ENCODE data around the gene NAA11.

Gene NAA11

GRCh38 chr4:79325864-79326328, at the start of gene NAA11:
Gene NAA11 (minus strand): TSS chr4:79326061. CDS start chr4:79325877, 184 bp downstream.
- DNase-seq (ENCODE audit: low spot score): no peak

- DNase-seq (ENCODE audit: low spot score): no peak
Observed at GRCh38 chr4:79370026-79370425, 44.2 kb upstream of the NAA11 start.

GRCh38 chr4:79367096-79367495, 41.2 kb upstream of the NAA11 start:
- DNase-seq (ENCODE audit: low spot score): no peak

- no peak for DNase-seq (ENCODE audit: low spot score)
Observed at GRCh38 chr4:79366422-79366821, 40.6 kb upstream of the NAA11 start.

- no peak for DNase-seq (ENCODE audit: low spot score)
Observed at GRCh38 chr4:79364061-79364460, 38.2 kb upstream of the NAA11 start.

GRCh38 chr4:79362626-79363025, 36.8 kb upstream of the NAA11 start:
- DNase-seq (ENCODE audit: low spot score): no peak

- DNase-seq (ENCODE audit: low spot score): no peak
Observed at GRCh38 chr4:79360006-79360405, 34.1 kb upstream of the NAA11 start.

- DNase-seq (ENCODE audit: low spot score): no peak
Observed at GRCh38 chr4:79358438-79358837, 32.6 kb upstream of the NAA11 start.

GRCh38 chr4:79357365-79357764, 31.5 kb upstream of the NAA11 start:
- DNase-seq (ENCODE audit: low spot score): no peak

GRCh38 chr4:79353075-79353474, 27.2 kb upstream of the NAA11 start:
- no peak for DNase-seq (ENCODE audit: low spot score)

- DNase-seq (ENCODE audit: low spot score): no peak
Observed at GRCh38 chr4:79348405-79348804, 22.5 kb upstream of the NAA11 start.

- DNase-seq (ENCODE audit: low spot score): no peak
Observed at GRCh38 chr4:79341893-79342653, 16.2 kb upstream of the NAA11 start.

- DNase-seq (ENCODE audit: low spot score): no peak
Observed at GRCh38 chr4:79340568-79340967, 14.7 kb upstream of the NAA11 start.

GRCh38 chr4:79338148-79338547, 12.3 kb upstream of the NAA11 start:
- DNase-seq (ENCODE audit: low spot score): no peak

GRCh38 chr4:79334783-79335182, 8.9 kb upstream of the NAA11 start:
- no peak for DNase-seq (ENCODE audit: low spot score)

- DNase-seq (ENCODE audit: low spot score): no peak
Observed at GRCh38 chr4:79334341-79334740, 8.5 kb upstream of the NAA11 start.

- no peak for DNase-seq (ENCODE audit: low spot score)
Observed at GRCh38 chr4:79331126-79331876, 5.4 kb upstream of the NAA11 start.

GRCh38 chr4:79330720-79331119, 4.9 kb upstream of the NAA11 start:
- DNase-seq (ENCODE audit: low spot score): no peak

GRCh38 chr4:79325436-79325835, 425 bp downstream of the NAA11 start:
- DNase-seq (ENCODE audit: low spot score): no peak

- no peak for DNase-seq (ENCODE audit: low spot score)
Observed at GRCh38 chr4:79319975-79320374, 5.9 kb downstream of the NAA11 start.

- DNase-seq (ENCODE audit: low spot score): no peak
Observed at GRCh38 chr4:79317711-79318110, 8.2 kb downstream of the NAA11 start.

- DNase-seq (ENCODE audit: low spot score): no peak
Observed at GRCh38 chr4:79315891-79316290, 10.0 kb downstream of the NAA11 start.

GRCh38 chr4:79311279-79311678, 14.6 kb downstream of the NAA11 start:
- no peak for DNase-seq (ENCODE audit: low spot score)

All from hepatic stellate cell (primary cell).